ENCODE measurements around the gene RUNX1. TPM values are rescaled to one million over a fixed set of nuclear protein-coding genes. Genes with fewer than 3 reads are reported as not detected.
A peak's percentile ranks its signal among the peaks of the same experiment; 100 is the strongest.

The RUNX1 gene
- total and polyA plus RNA-seq, 7 donors = 8.7 to 230 (median 30.1) TPM

GRCh38 chr21:34794686-34795085 is 254.4 kb downstream of the RUNX1 start:
- intact Hi-C loops (cut with DNase I) = loop anchor here (5.0 kb wide), 4 partner anchors 43 to 93 kb away; no protein-coding TSS in a partner anchor
- peak overlapping the region; percentile 75 for H3K27ac ChIP-seq
- WGBS, 3 donors = 50 to 73% (median 67%) methylated on average over 7 of the region's 7 CpGs
- H3K36me3 ChIP-seq (ENCODE audit: insufficient read depth in 1 of 2, low read depth in 1 of 2) = peaks cover 12 to 75% of the 10 kb centered on the region in 2 donors
- H3K4me3 ChIP-seq = peak overlapping the region; percentile 17
- ATAC-seq (peak in 1 of 4 donors; percentile 12), DNase-seq (no peak)
- H3K9me3 ChIP-seq = no peaks in the 10 kb centered on the region
- peaks cover 53% of the 10 kb centered on the region for H3K4me1 ChIP-seq
- TF ChIP-seq CTCF (IDR thresholded peaks at IDR 0.05) = no peak
- no peaks in the 10 kb centered on the region for H3K27me3 ChIP-seq (ENCODE audit: insufficient read depth in 3 of 3, low read length in 2 of 3)

- TF ChIP-seq CTCF (IDR thresholded peaks at IDR 0.05) = no peak
- 72 to 85% (median 82%) methylated on average over 6 of the region's 6 CpGs for WGBS, 3 donors
- Histone ChIP-seq H3K4me3 (no peak overlapping the region), H3K27me3 (ENCODE audit: insufficient read depth in 3 of 3, low read length in 2 of 3) (no peaks in the 10 kb centered on the region), H3K9me3 (no peaks in the 10 kb centered on the region), H3K4me1 (peaks cover 43% of the 10 kb centered on the region), H3K36me3 (ENCODE audit: insufficient read depth in 1 of 2, low read depth in 1 of 2) (peaks cover 7 to 67% of the 10 kb centered on the region in 2 donors), H3K27ac (no peak overlapping the region)
- intact Hi-C loops (cut with DNase I) = loop anchor here in 1 of 2 donors (5.0 kb wide), 1 partner anchor 56 kb away; no protein-coding TSS in a partner anchor
- ATAC-seq (no peak), DNase-seq (no peak)
Measured at GRCh38 chr21:34793471-34793870, 255.6 kb downstream of the RUNX1 start.

GRCh38 chr21:34792504-34793089 is 256.5 kb downstream of the RUNX1 start:
- intact Hi-C loops (cut with DNase I) = loop anchor here in 1 of 2 donors (5.0 kb wide), 1 partner anchor 55 kb away; no protein-coding TSS in a partner anchor
- H3K4me1 ChIP-seq = peaks cover 34% of the 10 kb centered on the region
- WGBS, 3 donors = 96 to 98% (median 96%) methylated on average over 26 to 27 of the region's 27 CpGs
- H3K36me3 ChIP-seq (ENCODE audit: insufficient read depth in 1 of 2, low read depth in 1 of 2) = peaks cover 7 to 58% of the 10 kb centered on the region in 2 donors
- no peak overlapping the region for H3K4me3 ChIP-seq
- no peak for TF ChIP-seq CTCF (IDR thresholded peaks at IDR 0.05)
- ATAC-seq (peak in 1 of 4 donors; percentile 5), DNase-seq (no peak)
- H3K27me3 ChIP-seq (ENCODE audit: insufficient read depth in 3 of 3, low read length in 2 of 3) = no peaks in the 10 kb centered on the region
- H3K9me3 ChIP-seq = no peaks in the 10 kb centered on the region
- no peak overlapping the region for H3K27ac ChIP-seq

- ATAC-seq = no peak
Measured at GRCh38 chr21:34791776-34792503, 257.2 kb downstream of the RUNX1 start.

More at GRCh38 chr21:34791776-34792503, 257.2 kb downstream of the RUNX1 start:
- DNase-seq = no peak
- Histone ChIP-seq H3K36me3 (ENCODE audit: insufficient read depth in 1 of 2, low read depth in 1 of 2) (peaks cover 7 to 53% of the 10 kb centered on the region in 2 donors), H3K9me3 (no peaks in the 10 kb centered on the region), H3K27me3 (ENCODE audit: insufficient read depth in 3 of 3, low read length in 2 of 3) (no peaks in the 10 kb centered on the region), H3K27ac (no peak overlapping the region), H3K4me3 (no peak overlapping the region), H3K4me1 (peaks cover 28% of the 10 kb centered on the region)
- 92 to 95% (median 95%) methylated on average over 68 to 84 of the region's 84 CpGs for WGBS, 3 donors
- TF ChIP-seq CTCF (IDR thresholded peaks at IDR 0.05) = no peak
- intact Hi-C loops (cut with DNase I) = loop anchor here in 1 of 2 donors (5.0 kb wide), 1 partner anchor 55 kb away; no protein-coding TSS in a partner anchor

All from psoas muscle (tissue), 8 donors.